ENCODE measurements around the gene PRPH. TPM values are rescaled to one million over a fixed set of nuclear protein-coding genes. Genes with fewer than 3 reads are reported as not detected.

The PRPH gene
- total and polyA plus RNA-seq, 2 donors (not counting 1 experiment from before 2014, with no cell fraction given), result not detected

DNA sequence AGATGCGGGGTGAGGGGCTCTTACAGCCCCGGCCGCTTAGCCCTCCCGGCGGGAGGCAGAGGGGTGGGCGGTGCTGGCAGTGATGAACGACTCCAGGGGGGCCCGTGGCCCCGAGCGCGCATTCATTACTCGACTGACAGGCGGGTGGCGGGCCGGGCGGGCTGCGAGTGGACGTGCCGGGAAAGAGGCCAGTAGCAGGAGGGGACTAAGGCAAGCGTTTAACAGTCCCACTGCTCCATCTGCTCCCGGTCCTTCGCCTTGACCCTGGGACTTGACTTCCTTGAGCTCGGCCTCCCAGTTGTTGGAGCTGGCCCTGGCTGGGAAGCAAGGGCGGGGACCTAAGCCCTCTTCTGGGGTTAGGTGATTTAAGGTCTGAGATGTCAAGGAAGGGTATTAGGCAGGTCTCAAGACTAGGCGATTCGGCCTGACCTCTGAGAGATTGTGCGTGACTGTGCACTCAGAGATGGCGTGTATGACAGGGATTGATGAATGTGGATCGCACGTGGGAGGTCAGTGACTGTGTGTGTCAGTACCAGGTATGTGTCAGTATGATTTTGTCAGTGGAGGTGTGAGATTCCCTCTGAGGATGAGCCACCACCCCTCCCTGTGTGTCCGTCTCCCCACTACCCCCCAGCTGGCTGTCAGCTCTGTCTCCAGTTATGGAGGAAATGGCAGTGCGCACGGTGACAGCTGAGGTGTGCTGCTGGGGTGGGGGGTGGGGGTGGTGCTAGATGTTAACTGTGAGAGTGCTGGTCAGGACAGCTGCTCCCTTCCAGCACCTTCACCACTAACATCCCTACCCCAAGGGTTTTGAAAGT, 48.2 kb downstream of the PRPH start:
- Mint-ChIP-seq H3K4me1 (peaks cover 57% of the 10 kb centered on the region), H3K27ac (peak overlapping the region; percentile 56), H3K4me3 (peak overlapping the region; percentile 86), H3K27me3 (peaks cover 48% of the 10 kb centered on the region), H3K9me3 (ENCODE audit: insufficient read depth) (no peaks in the 10 kb centered on the region)
- ATAC-seq (ENCODE audit: low read depth), result no peak
- WGBS (ENCODE audit: insufficient coverage), result 2% methylated on average over 30 of the region's 33 CpGs
- peak overlapping the region in 4 of 5 experiments; percentile 29 to 51 (median 44) for H3K4me3 ChIP-seq (ENCODE audit: control extremely low read depth in 1 of 5, extremely low read depth in 1 of 5, insufficient read depth in 1 of 5, low read depth in 2 of 5, low read length in 4 of 5)
- peak; percentile 52 for DNase-seq
- CTCF ChIA-PET, result interaction anchor here (0.6 to 4.0 kb wide), 20 partner anchors 7 to 258 kb away, joined by 3 to 74 read pairs (median 6); partner anchors contain the start of genes SPATS2 and TROAP
- no peak overlapping the region for H3K27ac ChIP-seq (ENCODE audit: low read length in 2 of 2)
- POLR2A ChIA-PET, result interaction anchor here (0.6 to 0.7 kb wide), 2 partner anchors 11 to 236 kb away, joined by 3 to 6 read pairs; no protein-coding TSS in a partner anchor
- H3K27me3 ChIP-seq (replicated peaks in 1 of 4; ENCODE audit: control extremely low read depth in 1 of 4, control insufficient read depth in 3 of 4, insufficient read depth in 4 of 4, low read length in 3 of 4), result peaks cover 0 to 89% (median 47%) of the 10 kb centered on the region in 4 experiments
- H3K4me1 ChIP-seq (ENCODE audit: control insufficient read depth in 2 of 2, insufficient read depth in 2 of 2, low read length in 2 of 2), result peaks cover 60 to 65% of the 10 kb centered on the region in 2 donors
- no peaks in the 10 kb centered on the region for H3K36me3 ChIP-seq (replicated peaks in 1 of 2; ENCODE audit: control extremely low read depth in 1 of 2, control insufficient read depth in 1 of 2, extremely low read depth in 1 of 2, insufficient read depth in 2 of 2, low read length in 1 of 2)
- TF ChIP-seq CTCF (IDR thresholded peaks at IDR 0.05) (no peak), EZH2 (IDR thresholded peaks at IDR 0.05; ENCODE audit: borderline replicate concordance, insufficient read depth, low read depth, low read length, poor library complexity, severe bottlenecking) (peak; percentile 20)
- H3K9me3 ChIP-seq (ENCODE audit: control extremely low read depth in 1 of 3, control insufficient read depth in 2 of 3, insufficient read depth in 1 of 3, low read length in 2 of 3), result peaks cover 0 to 31% (median 0%) of the 10 kb centered on the region in 3 donors
- H3K9ac ChIP-seq (ENCODE audit: low read length), result peak overlapping the region; percentile 42
- intact Hi-C loops (cut with micrococcal nuclease), result loop anchor here (1.0 to 10.0 kb wide), 3 partner anchors 55 to 502 kb away; partner anchors contain the start of genes BCDIN3D and DHH
- peaks cover 24% of the 10 kb centered on the region for H4K20me1 ChIP-seq (ENCODE audit: control insufficient read depth, insufficient read depth, low read length, poor library complexity, severe bottlenecking)
- H3K79me2 ChIP-seq (ENCODE audit: control insufficient read depth, insufficient read depth, low read length), result no peaks in the 10 kb centered on the region
- H3K4me2 ChIP-seq (replicated peaks; ENCODE audit: low read depth, low read length, poor library complexity, severe bottlenecking), result peak overlapping the region; percentile 89
- peak overlapping the region; percentile 58 for H2AFZ ChIP-seq (ENCODE audit: insufficient read depth, low read depth, low read length, poor library complexity, severe bottlenecking)
